HG03095 (cell line): Measurements from ENCODE around the gene KRT86.

Experiments used
- ATAC-seq: cut with Tn5 transposase; IDR thresholded peaks from one replicate; pipeline ENCODE4 v1.9.1; 2021; ENCODE audit warnings: moderate library complexity; ENCODE audit not compliant: unreplicated experiment

KRT86 gene

GRCh38 chr12:52274521-52275120, at the start of gene KRT86:
Gene KRT86 (plus strand): TSS chr12:52274645. CDS start chr12:52301917, 27,272 bp downstream.
- ATAC-seq = no peak

GRCh38 chr12:52225752-52226151, 48.7 kb upstream of the KRT86 start:
- no peak for ATAC-seq

- no peak for ATAC-seq
Observed at GRCh38 chr12:52226446-52226845, 48.0 kb upstream of the KRT86 start.

- ATAC-seq = no peak
Observed at GRCh38 chr12:52227606-52228166, 46.8 kb upstream of the KRT86 start.

- no peak for ATAC-seq
Observed at GRCh38 chr12:52228366-52228765, 46.1 kb upstream of the KRT86 start.

GRCh38 chr12:52228931-52229330, 45.5 kb upstream of the KRT86 start:
- no peak for ATAC-seq

- ATAC-seq = no peak
Observed at GRCh38 chr12:52229836-52230343, 44.6 kb upstream of the KRT86 start.

GRCh38 chr12:52230364-52231281, 43.8 kb upstream of the KRT86 start:
- no peak for ATAC-seq

- no peak for ATAC-seq
Observed at GRCh38 chr12:52231305-52232202, 42.9 kb upstream of the KRT86 start.

- no peak for ATAC-seq
Observed at GRCh38 chr12:52232203-52232673, 42.2 kb upstream of the KRT86 start.

GRCh38 chr12:52232674-52233461, 41.6 kb upstream of the KRT86 start, which contains the start of gene KRT7:
Gene KRT7 (plus strand): TSS chr12:52233243. CDS start chr12:52233297, 54 bp downstream.
- no peak for ATAC-seq

GRCh38 chr12:52233462-52234207, 40.8 kb upstream of the KRT86 start:
- ATAC-seq = no peak

GRCh38 chr12:52234223-52234810, 40.1 kb upstream of the KRT86 start:
- ATAC-seq = no peak

- ATAC-seq = no peak
Observed at GRCh38 chr12:52235001-52235764, 39.3 kb upstream of the KRT86 start.

GRCh38 chr12:52235822-52236361, 38.6 kb upstream of the KRT86 start:
- no peak for ATAC-seq

- ATAC-seq = no peak
Observed at GRCh38 chr12:52236386-52237050, 37.9 kb upstream of the KRT86 start.
